ENCODE data around the gene TFDP1.

The TFDP1 gene

GRCh38 chr13:113629866-113630265 lies 45.3 kb downstream of the TFDP1 start:
- no peak for TF ChIP-seq CTCF (conservative IDR thresholded peaks at IDR 0.05; ENCODE audit: low read depth, low read length)
- no peak for DNase-seq (ENCODE audit: low read depth)
- no peak overlapping the region for H3K4me3 ChIP-seq (ENCODE audit: low read length)

GRCh38 chr13:113630296-113630695 lies 45.7 kb downstream of the TFDP1 start:
- no peak overlapping the region for H3K4me3 ChIP-seq (ENCODE audit: low read length)
- no peak for TF ChIP-seq CTCF (conservative IDR thresholded peaks at IDR 0.05; ENCODE audit: low read depth, low read length)
- DNase-seq (ENCODE audit: low read depth) = no peak

GRCh38 chr13:113630804-113631203 lies 46.3 kb downstream of the TFDP1 start:
- DNase-seq (ENCODE audit: low read depth) = no peak
- no peak for TF ChIP-seq CTCF (conservative IDR thresholded peaks at IDR 0.05; ENCODE audit: low read depth, low read length)
- no peak overlapping the region for H3K4me3 ChIP-seq (ENCODE audit: low read length)

- TF ChIP-seq CTCF (conservative IDR thresholded peaks at IDR 0.05; ENCODE audit: low read depth, low read length) = no peak
- no peak for DNase-seq (ENCODE audit: low read depth)
- H3K4me3 ChIP-seq (ENCODE audit: low read length) = no peak overlapping the region
Measured at GRCh38 chr13:113631341-113632095, 47.0 kb downstream of the TFDP1 start.

- TF ChIP-seq CTCF (conservative IDR thresholded peaks at IDR 0.05; ENCODE audit: low read depth, low read length) = no peak
- no peak for DNase-seq (ENCODE audit: low read depth)
- no peak overlapping the region for H3K4me3 ChIP-seq (ENCODE audit: low read length)
Measured at GRCh38 chr13:113632706-113633484, 48.3 kb downstream of the TFDP1 start.

GRCh38 chr13:113633485-113633873 lies 48.9 kb downstream of the TFDP1 start:
- no peak for TF ChIP-seq CTCF (conservative IDR thresholded peaks at IDR 0.05; ENCODE audit: low read depth, low read length)
- DNase-seq (ENCODE audit: low read depth) = no peak
- H3K4me3 ChIP-seq (ENCODE audit: low read length) = no peak overlapping the region

Measured in retinal pigment epithelial cell (primary cell).